ENCODE measurements around the gene CIZ1. TPM values are rescaled to one million over a fixed set of nuclear protein-coding genes. Genes with fewer than 3 reads are reported as not detected.

CIZ1 gene
- total and polyA plus RNA-seq, 9 of the 15 experiments (the other 6 are each of a cell fraction or from before 2014, with no cell fraction given), result 6.6 to 329 (median 87.8) TPM

- BruUV-seq (replicated peaks), result no TSS peak
- H4K20me1 ChIP-seq (replicated peaks; ENCODE audit: control insufficient read depth, insufficient read depth, low read length), result no peaks in the 10 kb centered on the region; the same call in 1 of the 2 replicates
Measured at GRCh38 chr9:128214571-128215490, 23.5 kb upstream of the CIZ1 start.

More at GRCh38 chr9:128214571-128215490, 23.5 kb upstream of the CIZ1 start:
- H3K27me3 ChIP-seq (ENCODE audit: control insufficient read depth in 2 of 2, insufficient read depth in 2 of 2, low read length in 2 of 2), result no peaks in the 10 kb centered on the region
- DNase-seq (ENCODE audit: extremely low read depth in 1 of 4, low spot score in 3 of 4) (peak in 1 of 4 experiments; percentile 52), ATAC-seq (no peak), FAIRE-seq (no peak)
- H3K4me1 ChIP-seq (replicated peaks in 1 of 2; ENCODE audit: control insufficient read depth in 2 of 2, insufficient read depth in 2 of 2, low read length in 2 of 2), result peaks cover 17 to 48% of the 10 kb centered on the region in 2 experiments
- intact Hi-C loops (cut with micrococcal nuclease) (loop anchor here (10.0 kb wide), 1 partner anchor 130 kb away; the partner anchor contains the start of gene SLC27A4), in situ Hi-C loops (cut with MboI) (loop anchor here (10.0 kb wide), 1 partner anchor 1460 kb away; no protein-coding TSS in a partner anchor)
- H3K79me2 ChIP-seq (ENCODE audit: control insufficient read depth, insufficient read depth, low read length), result no peaks in the 10 kb centered on the region
- H3K9me1 ChIP-seq (ENCODE audit: control insufficient read depth, insufficient read depth, low read length), result peaks cover 5% of the 10 kb centered on the region
- WGBS (ENCODE audit: insufficient coverage, low coverage, missing lambda C conversion rate), result 64% methylated on average over 21 of the region's 21 CpGs
- POLR2A ChIA-PET, result interaction anchor here (0.6 to 2.6 kb wide), 10 partner anchors 8 to 206 kb away, joined by 3 to 20 read pairs (median 3); partner anchors contain the start of gene BBLN
- peak overlapping the region; percentile 1; the same call in 1 of the 3 replicates for H3K27ac ChIP-seq (ENCODE audit: extremely low read depth, low read depth, low read length)
- no peaks in the 10 kb centered on the region for H3K36me3 ChIP-seq (ENCODE audit: control insufficient read depth, insufficient read depth, low read length)
- CTCF ChIA-PET (ENCODE audit: low intra/inter-chr PET ratio), result no interaction called here
- peak; percentile 17; the same call in 1 of the 2 replicates for TF ChIP-seq TCF15 (CRISPR knock-in tag; IDR thresholded peaks at IDR 0.05)
- TF ChIP-seq MAFK (IDR thresholded peaks at IDR 0.05; ENCODE audit: low read length), result peak; percentile 66
- peak; percentile 19; the same call in 1 of the 2 replicates for TF ChIP-seq ETV1 (tag; conservative IDR thresholded peaks at IDR 0.05; ENCODE audit: low read depth)
- TF ChIP-seq MAFF (IDR thresholded peaks at IDR 0.05; ENCODE audit: low read length), result peak; percentile 54
- 0 out of 2 replicates have a peak, but pooled peaks have one; percentile 10 for TF ChIP-seq ZBTB2 (IDR thresholded peaks at IDR 0.05)
- peak; percentile 99 for TF ChIP-seq ZKSCAN1 (IDR thresholded peaks at IDR 0.05; ENCODE audit: low read depth, low read length)
- no peak for TF ChIP-seq EP300 (IDR thresholded peaks at IDR 0.05; ENCODE audit: low read length)
- TF ChIP-seq MAFG (tag; conservative IDR thresholded peaks at IDR 0.05), result peak; percentile 68
- TF ChIP-seq ZNF316 (IDR thresholded peaks at IDR 0.05), result peak; percentile 68
- no peak for TF ChIP-seq ZNF133 (CRISPR knock-in tag; IDR thresholded peaks at IDR 0.05)
- TF ChIP-seq HNRNPLL (IDR thresholded peaks at IDR 0.05; ENCODE audit: low read depth, low read length, poor library complexity, severe bottlenecking), result peak; percentile 20
- TF ChIP-seq ZNF561 (CRISPR knock-in tag; conservative IDR thresholded peaks at IDR 0.05), result no peak
- TF ChIP-seq SIRT6 (IDR thresholded peaks at IDR 0.05; ENCODE audit: low read depth, low read length), result no peak
- no peak for TF ChIP-seq ZBED1 (IDR thresholded peaks at IDR 0.05)
- TF ChIP-seq ATF3 (IDR thresholded peaks at IDR 0.05), result no peak
- TF ChIP-seq ATF3 (CRISPR knock-in tag; conservative IDR thresholded peaks at IDR 0.05), result 0 out of 2 replicates have a peak, but pooled peaks have one; percentile 35
- TF ChIP-seq GABPA (tag; conservative IDR thresholded peaks at IDR 0.05; ENCODE audit: low read depth), result no peak
- TF ChIP-seq CSDE1 (IDR thresholded peaks at IDR 0.05), result no peak
- peak overlapping the region; percentile 21 for H2AFZ ChIP-seq (ENCODE audit: low read depth, low read length)
- peak overlapping the region in 1 of 2 experiments; percentile 74; a peak in 2 of 4 replicates for H3K9ac ChIP-seq (ENCODE audit: insufficient read depth in 1 of 2, low read depth in 2 of 2, low read length in 2 of 2)
- H3K4me2 ChIP-seq (ENCODE audit: insufficient read depth, low read length), result no peak overlapping the region
- H3K4me3 ChIP-seq, result no peak overlapping the region
- no peaks in the 10 kb centered on the region for H3K9me3 ChIP-seq (replicated peaks; ENCODE audit: control insufficient read depth, insufficient read depth, low read depth, low read length)

Measured in K562 (cell line).